ENCODE measurements around the gene CELSR1. TPM values are rescaled to one million over a fixed set of nuclear protein-coding genes. Genes with fewer than 3 reads are reported as not detected.

CELSR1 gene
- total RNA-seq, 2 donors from 2014 or later = 24.4 to 34.1 TPM

- no peak for DNase-seq
- Mint-ChIP-seq H3K4me3 (no peak overlapping the region), H3K27me3 (ENCODE audit: insufficient read depth) (peaks cover 13% of the 10 kb centered on the region), H3K4me1 (peaks cover 9% of the 10 kb centered on the region), H3K9me3 (no peaks in the 10 kb centered on the region), H3K36me3 (ENCODE audit: low read depth) (peaks cover 5% of the 10 kb centered on the region), H3K27ac (no peak overlapping the region)
- Histone ChIP-seq H3K27me3 (ENCODE audit: control insufficient read depth, insufficient read depth, low read length, poor library complexity, severe bottlenecking) (no peaks in the 10 kb centered on the region), H3K4me1 (ENCODE audit: control insufficient read depth, insufficient read depth, low read length) (peaks cover 3% of the 10 kb centered on the region), H3K4me3 (ENCODE audit: low read length) (no peak overlapping the region), H3K9ac (ENCODE audit: extremely low read depth, low read length, poor library complexity, severe bottlenecking) (no peak overlapping the region), H3K36me3 (ENCODE audit: control insufficient read depth, insufficient read depth, low read length) (no peaks in the 10 kb centered on the region), H3K9me3 (ENCODE audit: control insufficient read depth, low read length) (no peaks in the 10 kb centered on the region), H3K27ac (ENCODE audit: low read depth, low read length) (no peak overlapping the region)
- 91 to 93% methylated on average over 21 to 23 of the region's 24 CpGs for WGBS, 2 experiments (ENCODE audit: insufficient coverage in 1 of 2, insufficient read length in 1 of 2)
- TF ChIP-seq CTCF (conservative IDR thresholded peaks at IDR 0.05) = no peak
Measured at GRCh38 chr22:46416891-46417580, 120.4 kb downstream of the CELSR1 start.

DNA sequence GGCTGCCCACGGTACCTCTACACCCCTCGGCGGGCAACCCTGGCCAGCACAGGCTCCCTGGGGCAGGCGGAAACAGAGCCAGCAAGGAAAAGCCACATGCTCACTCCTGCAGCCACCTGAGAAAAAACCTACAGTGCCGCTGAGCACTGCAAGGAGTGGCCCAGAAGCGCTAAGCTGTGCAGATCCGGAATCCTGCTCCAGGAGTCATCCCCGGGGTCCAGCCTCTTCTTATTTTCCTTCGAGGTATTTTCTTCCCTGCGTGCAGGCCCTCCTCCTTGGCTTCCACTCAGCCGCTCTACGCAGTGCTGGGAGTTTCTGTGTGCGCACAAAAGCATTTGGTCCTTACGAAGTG is 120.9 kb downstream of the CELSR1 start:
- Mint-ChIP-seq H3K27ac (no peak overlapping the region), H3K9me3 (no peaks in the 10 kb centered on the region), H3K36me3 (ENCODE audit: low read depth) (peaks cover 5% of the 10 kb centered on the region), H3K27me3 (ENCODE audit: insufficient read depth) (peaks cover 13% of the 10 kb centered on the region), H3K4me1 (peaks cover 9% of the 10 kb centered on the region), H3K4me3 (no peak overlapping the region)
- Histone ChIP-seq H3K36me3 (ENCODE audit: control insufficient read depth, insufficient read depth, low read length) (no peaks in the 10 kb centered on the region), H3K4me1 (ENCODE audit: control insufficient read depth, insufficient read depth, low read length) (peaks cover 3% of the 10 kb centered on the region), H3K4me3 (ENCODE audit: low read length) (no peak overlapping the region), H3K9ac (ENCODE audit: extremely low read depth, low read length, poor library complexity, severe bottlenecking) (no peak overlapping the region), H3K27ac (ENCODE audit: low read depth, low read length) (peak overlapping the region; percentile 36), H3K27me3 (ENCODE audit: control insufficient read depth, insufficient read depth, low read length, poor library complexity, severe bottlenecking) (no peaks in the 10 kb centered on the region), H3K9me3 (ENCODE audit: control insufficient read depth, low read length) (no peaks in the 10 kb centered on the region)
- no peak for TF ChIP-seq CTCF (conservative IDR thresholded peaks at IDR 0.05)
- DNase-seq = no peak
- WGBS, 2 experiments (ENCODE audit: insufficient coverage in 1 of 2, insufficient read length in 1 of 2) = 89 to 92% methylated on average over 11 to 14 of the region's 14 CpGs

DNA sequence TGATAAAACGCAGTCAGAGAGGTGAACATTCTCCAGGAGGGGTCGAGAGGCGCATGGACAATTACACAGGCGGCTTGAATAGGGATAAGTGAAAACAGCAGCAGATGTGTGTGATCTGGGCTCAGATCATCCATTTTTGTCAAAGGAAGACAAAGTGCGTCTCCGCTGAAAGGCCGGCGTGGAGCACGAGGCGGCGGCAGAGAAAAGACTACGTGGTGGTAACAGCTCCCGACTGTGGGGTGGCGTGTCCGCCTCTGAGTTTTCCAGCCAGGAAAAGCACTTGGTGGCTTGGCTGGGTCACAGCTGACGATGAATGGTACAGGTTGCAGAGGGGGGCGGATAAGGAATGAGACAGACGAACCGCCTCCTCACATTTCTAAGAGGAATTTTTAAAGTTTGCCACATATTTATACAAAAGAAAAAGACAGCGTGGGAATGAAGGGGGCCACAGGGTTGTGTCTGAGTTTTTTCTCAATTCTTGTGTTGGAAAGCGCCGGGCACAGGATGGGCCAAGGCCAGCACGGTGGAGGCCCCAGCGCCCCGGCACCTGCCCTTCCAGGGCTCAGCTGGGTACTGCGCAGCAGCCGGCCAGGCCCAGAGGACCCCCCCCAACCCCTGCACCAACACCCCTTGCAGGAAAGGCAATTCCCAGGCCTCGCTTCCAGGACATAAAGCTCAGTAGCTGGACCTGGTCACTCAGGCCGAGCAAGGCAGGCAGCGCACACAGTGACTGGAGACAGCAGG is 121.5 kb downstream of the CELSR1 start:
- no peak overlapping the region for H3K4me3 Mint-ChIP-seq
- Histone ChIP-seq H3K27ac (ENCODE audit: low read depth, low read length) (peak overlapping the region; percentile 36), H3K27me3 (ENCODE audit: control insufficient read depth, insufficient read depth, low read length, poor library complexity, severe bottlenecking) (no peaks in the 10 kb centered on the region), H3K9ac (ENCODE audit: extremely low read depth, low read length, poor library complexity, severe bottlenecking) (no peak overlapping the region), H3K4me1 (ENCODE audit: control insufficient read depth, insufficient read depth, low read length) (peaks cover 3% of the 10 kb centered on the region), H3K9me3 (ENCODE audit: control insufficient read depth, low read length) (no peaks in the 10 kb centered on the region), H3K36me3 (ENCODE audit: control insufficient read depth, insufficient read depth, low read length) (no peaks in the 10 kb centered on the region), H3K4me3 (ENCODE audit: low read length) (no peak overlapping the region)
- WGBS, 2 experiments (ENCODE audit: insufficient coverage in 1 of 2, insufficient read length in 1 of 2) = 90 to 93% methylated on average over 14 to 27 of the region's 30 CpGs
- no peaks in the 10 kb centered on the region for H3K9me3 Mint-ChIP-seq
- H3K36me3 Mint-ChIP-seq (ENCODE audit: low read depth) = peaks cover 5% of the 10 kb centered on the region
- DNase-seq = no peak
- no peak for TF ChIP-seq CTCF (conservative IDR thresholded peaks at IDR 0.05)
- peaks cover 9% of the 10 kb centered on the region for H3K4me1 Mint-ChIP-seq
- H3K27me3 Mint-ChIP-seq (ENCODE audit: insufficient read depth) = peaks cover 13% of the 10 kb centered on the region
- H3K27ac Mint-ChIP-seq = no peak overlapping the region
